Spleen (tissue), 11 donors: ENCODE data around the gene PHF11. TPM values are rescaled to one million over a fixed set of nuclear protein-coding genes. Genes with fewer than 3 reads are reported as not detected.

Source experiments
- DNase-seq: peaks from one replicate; pipeline ENCODE4 v3.0.0-alpha.2; 2020
- H3K27ac ChIP-seq, 8 donors: fragments of 200-600 bp; sonication (generic) in 7 of 8; 1 replicate in 4 of 8; 2 replicates in 4 of 8; pipeline versions ENCODE4 v1.5.0 to v1.8.0; 2016 to 2021; ENCODE audit warnings: inconsistent platforms in 4 of 8, mild to moderate bottlenecking in 4 of 8, moderate library complexity in 1 of 8
- H3K27me3 ChIP-seq, 7 donors: fragments of 200-600 bp; sonication (generic) in 6 of 7; replicated peaks in 1 of 7; 1 replicate in 4 of 7; 2 replicates in 3 of 7; pipeline versions ENCODE4 v1.5.0 to v1.8.0; 2016 to 2021; ENCODE audit warnings: inconsistent platforms in 3 of 7, mild to moderate bottlenecking in 1 of 7
- H3K36me3 ChIP-seq, 6 donors: fragments of 200-600 bp; sonication (generic) in 5 of 6; 1 replicate in 4 of 6; 2 replicates in 2 of 6; pipeline versions ENCODE4 v1.5.0 to v1.8.0; 2016 to 2021; ENCODE audit warnings: inconsistent platforms in 2 of 6
- H3K4me1 ChIP-seq, 6 donors: fragments of 200-600 bp; sonication (generic) in 5 of 6; 1 replicate in 3 of 6; 2 replicates in 3 of 6; pipeline versions ENCODE4 v1.5.0 to v1.8.0; 2016 to 2021; ENCODE audit warnings: inconsistent platforms in 3 of 6
- H3K4me3 ChIP-seq, 8 donors: fragments of 200-600 bp; sonication (generic) in 7 of 8; 1 replicate in 4 of 8; 2 replicates in 4 of 8; pipeline versions ENCODE4 v1.5.0 to v1.8.0; 2016 to 2021; ENCODE audit warnings: inconsistent platforms in 4 of 8, mild to moderate bottlenecking in 4 of 8, moderate library complexity in 2 of 8
- H3K9me3 ChIP-seq, 8 donors: fragments of 200-600 bp; sonication (generic) in 7 of 8; 1 replicate in 4 of 8; 2 replicates in 4 of 8; pipeline versions ENCODE4 v1.5.0 to v1.8.0; 2016 to 2021; ENCODE audit warnings: inconsistent platforms in 4 of 8
- CTCF ChIP-seq, 11 experiments: fragments of 200-600 bp in 7 of 11; fragments of 450-650 bp in 4 of 11; sonication (generic) in 4 of 11; IDR thresholded peaks in 8 of 11; conservative IDR thresholded peaks in 3 of 11; 1 replicate in 7 of 11; 2 replicates in 4 of 11; pipeline versions ENCODE4 v1.4.0 to v1.8.0; 2016 to 2021; ENCODE audit warnings: antibody characterized with exemption in 11 of 11, inconsistent platforms in 4 of 11, mild to moderate bottlenecking in 1 of 11
- POLR2A ChIP-seq, 3 donors: fragments of 450-650 bp; IDR thresholded peaks; one replicate each; pipeline ENCODE4 v1.5.1; 2017; ENCODE audit warnings: antibody characterized with exemption in 3 of 3, mild to moderate bottlenecking in 1 of 3
- POLR2AphosphoS5 ChIP-seq, 3 donors: sonication (generic); formaldehyde crosslinking; IDR thresholded peaks; one replicate each; pipeline ENCODE4 v1.5.1; 2017; ENCODE audit warnings: antibody characterized with exemption in 3 of 3
- WGBS, 5 donors: extraction: QIAGEN DNeasy Blood & Tissue Kit in 3 of 5; methylation state at CpG; one replicate each; pipeline versions ENCODE4 v1.1.5 to v1.1.7; 2013 to 2018; 5-methylcytosine and 5-hydroxymethylcytosine counted together
- intact Hi-C: fragments of 100-400 bp; cut with DNase I; formaldehyde crosslinking; loops from one replicate; pipeline ENCODE4 v1.15.0; 2023; ENCODE audit warnings: low total_unique reads
- polyA plus RNA-seq, 3 donors: library from polyadenylated mRNA; stranded (reverse); fragments of 200-250 nt; gene quantifications; one replicate each; pipeline ENCODE4 v1.2.1, GENCODE V29; 2013
- total RNA-seq, 7 donors: library from RNA; depleted of rRNA in 3 of 7; stranded (reverse); fragments of >200 nt in 3 of 7; fragmentation: NEBNext Ultra II Directional in 4 of 7; extraction: Animal tissue kit (Norgen Biotek cat#: 25700) in 4 of 7; gene quantifications; one replicate each; pipeline versions ENCODE4 v1.1.0 to v1.2.1, GENCODE V29; 2016 to 2021
- donor health status: healthy with polysubstance abuse.
- donor health status: DM: no; HTN: no; CAD: no; lungs with moderate emphysema.
- donor health status: DM: no; HTN: no; CAD: no.
- donor health status: Bipolar disorder and iron deficiency.
- donor health status: healthy.
- donor health status: DM: no; HTN: no; CAD: no.
- donor health status: DM: yes; HTN: yes; CAD: no.

The PHF11 gene
- total and polyA plus RNA-seq, 10 donors: 50.5 to 117 (median 71.2) TPM

DNA sequence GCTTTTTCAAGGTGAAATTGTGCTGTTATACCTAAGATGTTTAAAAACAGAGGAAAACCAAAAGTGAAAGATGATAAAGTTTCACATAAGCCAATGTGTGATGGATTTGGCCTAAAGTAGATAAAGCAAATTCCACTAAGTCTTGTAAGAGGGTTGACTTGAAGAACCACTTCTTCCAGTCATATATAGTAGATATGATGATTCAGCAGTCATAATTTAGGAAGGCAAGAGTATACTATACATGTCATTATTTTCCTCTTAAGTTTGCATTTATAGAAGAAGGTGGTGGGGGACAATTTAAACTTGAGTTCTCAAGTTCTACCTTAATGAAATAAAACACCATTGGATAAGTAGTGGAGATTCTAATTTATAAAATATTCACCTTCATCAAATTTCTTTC is 37.3 kb downstream of the PHF11 start:
- intact Hi-C loops: no loop called here
- Histone ChIP-seq H3K4me3 (no peak overlapping the region), H3K27ac (peak overlapping the region in 2 of 8 donors; percentile 59 to 75), H3K36me3 (peaks cover 0 to 37% (median 0%) of the 10 kb centered on the region in 6 donors), H3K27me3 (no peaks in the 10 kb centered on the region), H3K9me3 (no peaks in the 10 kb centered on the region), H3K4me1 (peaks cover 0 to 36% (median 14%) of the 10 kb centered on the region in 6 donors)
- no peak for DNase-seq
- no peak for TF ChIP-seq POLR2AphosphoS5 (IDR thresholded peaks at IDR 0.05)
- TF ChIP-seq CTCF (IDR thresholded peaks at IDR 0.05 in 8 of 11, conservative IDR thresholded peaks at IDR 0.05 in 3 of 11): no peak
- TF ChIP-seq POLR2A (IDR thresholded peaks at IDR 0.05): no peak

- no peak for TF ChIP-seq CTCF (IDR thresholded peaks at IDR 0.05 in 8 of 11, conservative IDR thresholded peaks at IDR 0.05 in 3 of 11)
- TF ChIP-seq POLR2A (IDR thresholded peaks at IDR 0.05): no peak
- no peak for TF ChIP-seq POLR2AphosphoS5 (IDR thresholded peaks at IDR 0.05)
- 39 to 58% (median 55%) methylated on average over 7 of the region's 7 CpGs for WGBS, 5 donors
- intact Hi-C loops: no loop called here
- peaks cover 0 to 36% (median 0%) of the 10 kb centered on the region in 6 donors for H3K36me3 ChIP-seq
- H3K4me3 ChIP-seq: peak overlapping the region in 1 of 8 donors; percentile 24
- H3K9me3 ChIP-seq: no peaks in the 10 kb centered on the region
- DNase-seq: no peak
- peaks cover 0 to 36% (median 14%) of the 10 kb centered on the region in 6 donors for H3K4me1 ChIP-seq
- no peaks in the 10 kb centered on the region for H3K27me3 ChIP-seq
- peak overlapping the region in 6 of 8 donors; percentile 35 to 75 (median 52) for H3K27ac ChIP-seq
Measured at GRCh38 chr13:49533591-49534269, 38.0 kb downstream of the PHF11 start.

DNA sequence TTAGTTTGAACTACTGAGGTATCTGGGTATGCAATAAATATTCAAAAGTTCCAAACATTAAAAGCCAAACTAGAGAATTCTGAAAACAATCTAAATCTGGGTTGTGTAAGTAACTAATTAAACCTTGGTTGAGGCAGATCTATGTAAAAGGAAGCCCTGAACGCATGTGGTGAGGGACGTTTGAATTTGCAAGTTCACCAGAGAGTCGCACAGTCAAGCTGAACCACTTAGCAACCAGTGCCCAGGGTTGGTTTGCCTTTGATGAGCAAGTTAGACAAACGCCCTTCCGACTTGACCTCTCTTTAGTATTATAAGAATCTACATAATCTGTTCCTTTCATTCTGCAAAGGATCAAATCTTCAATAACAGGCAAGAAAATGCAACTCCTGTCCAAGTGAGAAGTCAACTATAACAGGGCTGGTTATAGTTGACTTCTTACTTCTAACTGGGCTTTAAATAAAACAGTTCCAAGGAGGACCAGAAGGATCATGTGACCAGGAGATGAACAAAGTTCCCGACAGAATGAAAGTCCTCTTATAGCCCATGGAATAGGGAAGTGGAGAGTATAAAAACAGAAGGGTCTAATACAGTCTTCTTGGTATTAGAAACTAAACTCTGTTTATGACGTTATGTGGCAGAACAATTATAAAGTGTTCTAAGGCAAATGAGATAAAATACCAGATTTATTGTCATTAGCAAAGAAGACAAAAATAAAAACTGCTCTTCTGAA is 40.6 kb downstream of the PHF11 start:
- Histone ChIP-seq H3K9me3 (no peaks in the 10 kb centered on the region), H3K27me3 (no peaks in the 10 kb centered on the region), H3K4me1 (peaks cover 11 to 50% (median 30%) of the 10 kb centered on the region in 6 donors), H3K4me3 (no peak overlapping the region), H3K36me3 (peaks cover 0 to 46% (median 0%) of the 10 kb centered on the region in 6 donors), H3K27ac (no peak overlapping the region)
- WGBS, 5 donors: 44 to 63% (median 52%) methylated on average over 7 of the region's 7 CpGs
- intact Hi-C loops: no loop called here
- TF ChIP-seq CTCF (IDR thresholded peaks at IDR 0.05 in 8 of 11, conservative IDR thresholded peaks at IDR 0.05 in 3 of 11): no peak
- TF ChIP-seq POLR2A (IDR thresholded peaks at IDR 0.05): no peak
- TF ChIP-seq POLR2AphosphoS5 (IDR thresholded peaks at IDR 0.05): no peak
- DNase-seq: no peak

DNA sequence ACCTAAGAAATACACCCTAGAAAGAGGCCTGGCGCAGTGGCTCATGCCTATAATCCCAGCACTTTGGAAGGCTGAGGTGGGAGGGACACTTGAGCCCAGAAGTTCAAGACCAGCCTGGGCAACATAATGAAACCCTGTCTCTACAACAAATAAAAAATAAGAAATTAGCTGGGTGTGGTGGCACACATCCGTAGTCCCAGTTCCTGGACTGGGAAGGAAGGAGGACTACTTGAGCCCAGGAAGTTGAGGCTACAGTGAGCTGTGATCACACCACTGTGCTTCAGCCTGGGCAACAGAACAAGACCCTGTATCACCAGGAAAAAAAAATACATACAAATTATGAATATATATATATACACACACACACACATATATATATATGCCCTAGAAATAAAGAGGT is 42.7 kb downstream of the PHF11 start:
- no peaks in the 10 kb centered on the region for H3K27me3 ChIP-seq
- TF ChIP-seq CTCF (IDR thresholded peaks at IDR 0.05 in 8 of 11, conservative IDR thresholded peaks at IDR 0.05 in 3 of 11) (no peak), POLR2AphosphoS5 (IDR thresholded peaks at IDR 0.05) (no peak), POLR2A (IDR thresholded peaks at IDR 0.05) (no peak)
- no peak overlapping the region for H3K4me3 ChIP-seq
- WGBS, 5 donors: 70 to 89% (median 84%) methylated on average over 2 of the region's 2 CpGs
- intact Hi-C loops: no loop called here
- H3K4me1 ChIP-seq: peaks cover 11 to 40% (median 24%) of the 10 kb centered on the region in 6 donors
- peak overlapping the region in 5 of 8 donors; percentile 1 to 73 (median 34) for H3K27ac ChIP-seq
- no peak for DNase-seq
- peaks cover 0 to 66% (median 4%) of the 10 kb centered on the region in 6 donors for H3K36me3 ChIP-seq
- H3K9me3 ChIP-seq: no peaks in the 10 kb centered on the region
